HL-60 (cell line): Measurements from ENCODE around the gene DIP2C.

Source experiments
- CTCF ChIP-seq: IDR thresholded peaks from one replicate; pipeline ENCODE4 v1.5.1; 2011; ENCODE audit warnings: low read length, control low read depth, inconsistent platforms; ENCODE audit not compliant: insufficient read depth
- POLR2AphosphoS5 ChIP-seq: IDR thresholded peaks from 2 replicates; pipeline ENCODE4 v1.6.1; 2012; ENCODE audit warnings: low read depth
- REST ChIP-seq: IDR thresholded peaks from 2 replicates; pipeline ENCODE4 v1.6.1; 2012; ENCODE audit warnings: low read depth; ENCODE audit not compliant: insufficient replicate concordance

DNA sequence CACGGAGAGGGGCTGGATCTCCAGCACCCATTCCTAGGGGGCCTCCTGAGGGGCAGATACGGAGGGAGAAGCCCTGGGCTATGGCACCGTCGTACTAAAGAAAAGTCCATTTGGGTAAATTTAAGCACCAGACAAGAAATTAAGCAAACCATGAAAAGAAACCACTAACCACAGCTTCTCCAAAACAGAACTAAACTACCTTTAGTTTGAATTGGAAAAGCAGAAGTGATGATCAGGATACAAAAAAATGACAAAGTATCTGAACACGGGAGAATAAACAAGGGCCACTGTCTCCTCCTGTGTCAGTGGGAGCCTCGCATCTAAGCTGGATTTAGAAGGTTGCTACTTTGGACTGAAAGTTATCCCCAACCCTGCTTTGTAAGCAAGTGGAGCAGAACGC, 69.1 kb downstream of the DIP2C start:
- TF ChIP-seq CTCF (no peak), POLR2AphosphoS5 (no peak), REST (no peak)
